ENCODE results near the gene MGRN1.
A peak's percentile ranks its signal among the peaks of the same experiment; 100 is the strongest.

MGRN1 gene

DNA sequence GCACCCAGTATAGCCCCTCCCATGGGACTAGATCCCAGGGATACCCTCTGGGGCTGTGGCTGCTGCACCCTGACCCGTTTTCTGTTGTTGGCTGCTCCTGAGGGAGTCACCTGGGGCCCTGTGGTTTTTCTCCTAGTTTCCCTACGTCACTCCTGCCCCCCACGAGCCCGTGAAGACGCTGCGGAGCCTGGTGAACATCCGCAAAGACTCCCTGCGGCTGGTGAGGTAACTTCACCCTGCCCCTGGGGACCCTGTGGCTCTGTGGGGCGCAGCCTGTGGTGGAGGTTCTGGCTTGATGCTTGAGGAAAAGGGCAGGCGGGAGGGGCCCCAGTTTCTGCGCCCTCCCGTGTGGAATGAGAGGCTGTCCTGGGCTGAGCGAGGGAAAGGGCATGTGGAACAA lies 27.2 kb downstream of the MGRN1 start:
- no peak for DNase-seq (ENCODE audit: low read depth in 1 of 2, low spot score in 1 of 2)

DNA sequence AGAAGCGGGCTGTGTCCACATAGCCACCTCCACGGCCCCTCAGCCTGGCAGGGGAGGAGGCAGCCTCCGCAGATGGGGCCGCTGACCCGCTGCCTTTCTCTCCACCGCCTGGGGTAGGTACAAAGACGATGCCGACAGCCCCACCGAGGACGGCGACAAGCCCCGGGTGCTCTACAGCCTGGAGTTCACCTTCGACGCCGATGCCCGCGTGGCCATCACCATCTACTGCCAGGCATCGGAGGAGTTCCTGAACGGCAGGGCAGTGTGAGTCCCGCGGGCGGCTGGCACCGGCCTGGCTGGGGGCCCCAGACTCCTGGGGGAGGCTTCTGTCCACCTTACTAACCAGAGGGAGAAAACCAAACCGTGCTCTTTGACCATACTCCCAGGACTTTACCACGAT lies 27.9 kb downstream of the MGRN1 start:
- DNase-seq (ENCODE audit: low read depth in 1 of 2, low spot score in 1 of 2) = no peak

DNA sequence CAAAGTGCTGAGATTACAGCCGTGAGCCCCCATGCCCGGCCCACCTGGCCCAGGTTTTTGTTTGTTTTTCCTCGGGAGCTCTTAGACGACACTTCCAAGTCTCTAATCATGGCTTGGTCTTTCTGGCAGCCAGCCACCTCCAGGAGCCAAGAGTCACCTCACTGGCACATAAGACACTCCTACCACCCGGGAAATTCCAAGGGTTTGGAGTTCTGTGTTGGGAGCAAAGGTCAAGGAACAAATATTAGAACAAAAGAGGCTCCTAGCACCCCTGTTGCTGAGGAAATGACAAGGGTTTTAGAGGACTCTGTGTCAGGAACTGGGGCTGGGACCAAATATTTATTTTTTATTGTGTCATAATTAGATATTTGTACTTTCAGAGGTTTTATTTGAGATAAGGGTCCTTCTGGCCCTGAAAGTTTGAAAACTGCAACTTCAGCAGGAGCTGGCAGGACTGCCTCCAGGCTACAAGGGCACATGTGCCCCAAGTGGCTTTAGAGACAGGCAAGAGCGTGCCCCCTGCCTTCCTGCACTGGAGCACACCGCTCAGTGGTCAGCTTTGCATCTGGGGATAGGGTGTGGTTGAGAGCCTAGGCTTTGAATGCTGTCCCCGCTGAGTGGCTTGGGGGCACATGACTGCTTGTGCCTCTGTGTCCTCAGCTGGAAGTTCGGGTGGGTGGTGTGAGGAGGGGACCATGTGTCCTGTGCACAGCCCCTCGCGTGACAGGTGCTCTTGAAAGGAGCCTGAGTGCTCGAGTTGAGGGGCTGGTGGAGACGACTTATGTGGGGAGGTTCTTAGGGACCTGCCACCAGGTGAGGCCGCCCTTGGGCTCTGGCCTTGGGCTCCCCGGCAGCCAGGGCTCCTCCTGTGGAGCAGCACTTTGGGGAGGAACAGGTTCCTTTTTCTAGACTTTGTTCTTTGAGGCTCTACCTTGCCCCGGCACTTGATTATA lies 29.7 kb downstream of the MGRN1 start:
- no peak for DNase-seq (ENCODE audit: low read depth in 1 of 2, low spot score in 1 of 2)

DNA sequence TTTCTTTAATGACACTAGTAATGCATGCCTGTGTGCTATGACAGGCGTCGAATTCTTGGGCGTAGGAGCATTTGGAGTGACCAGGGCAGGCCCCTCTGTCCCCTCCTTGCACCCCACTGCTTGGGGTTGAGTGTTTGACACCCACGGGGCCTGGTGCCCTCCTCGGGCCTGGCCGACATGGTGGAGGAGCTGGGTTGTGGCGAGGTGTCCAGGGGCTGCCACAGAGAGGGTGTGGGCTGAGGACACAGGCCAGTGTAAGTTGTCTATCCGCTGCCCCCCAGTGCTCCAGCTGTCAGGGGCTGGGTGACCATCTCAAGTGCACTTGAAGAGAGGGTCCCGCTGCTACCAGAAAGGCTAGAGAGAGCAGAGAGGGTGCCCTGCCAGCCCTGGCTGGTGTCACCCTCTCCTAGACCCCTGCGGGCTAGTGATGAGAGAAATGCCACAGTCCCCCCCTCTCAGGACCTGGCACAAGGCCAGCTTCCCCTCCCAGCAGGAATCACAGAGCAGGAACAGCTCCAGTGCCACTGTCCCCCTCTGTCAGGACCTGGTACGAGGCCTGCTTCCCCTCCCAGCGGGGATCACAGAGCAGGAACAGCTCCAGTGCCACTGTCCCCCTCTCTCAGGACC lies 30.5 kb downstream of the MGRN1 start:
- DNase-seq (ENCODE audit: low read depth in 1 of 2, low spot score in 1 of 2) = no peak

DNA sequence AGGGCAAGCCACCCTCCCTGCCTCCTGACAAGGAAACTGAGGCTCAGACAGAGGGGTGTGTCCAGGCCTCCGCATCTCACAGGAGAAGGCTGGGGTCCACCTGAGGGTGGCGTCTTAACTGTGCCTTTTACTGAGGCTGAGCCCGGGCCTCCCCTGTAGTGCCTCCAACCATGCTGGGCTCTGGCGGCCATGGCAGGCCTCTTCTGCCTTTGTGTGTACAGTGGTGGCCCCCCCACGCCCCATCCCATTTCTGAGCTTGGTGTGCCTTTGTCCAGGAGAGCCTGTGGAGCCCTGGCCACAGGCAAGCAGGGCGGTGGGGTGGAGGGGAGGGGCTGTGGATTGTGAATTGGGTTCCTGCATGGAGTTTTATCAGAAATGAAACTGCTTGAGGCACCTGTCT lies 31.2 kb downstream of the MGRN1 start:
- no peak for DNase-seq (ENCODE audit: low read depth in 1 of 2, low spot score in 1 of 2)

DNA sequence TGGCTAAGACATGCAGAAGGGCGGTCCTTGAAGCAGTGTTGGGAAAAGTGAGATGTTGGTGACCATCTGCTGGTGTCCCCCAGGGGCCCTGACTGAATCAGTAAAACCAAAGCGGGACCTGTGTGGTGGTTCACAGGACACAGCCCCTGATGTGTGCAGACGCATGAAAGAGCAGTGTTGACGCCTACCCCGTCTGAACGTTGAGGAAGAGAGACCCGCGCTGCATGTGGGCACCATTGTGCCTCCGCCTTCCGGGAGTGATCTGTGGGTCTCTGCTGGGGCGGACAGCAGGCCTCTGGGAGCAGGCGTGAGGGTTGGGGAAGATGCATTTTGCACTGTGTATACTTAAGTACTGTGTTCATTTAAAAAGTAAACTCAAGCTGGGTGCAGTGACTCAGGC lies 31.6 kb downstream of the MGRN1 start:
- DNase-seq (ENCODE audit: low read depth in 1 of 2, low spot score in 1 of 2) = no peak

DNA sequence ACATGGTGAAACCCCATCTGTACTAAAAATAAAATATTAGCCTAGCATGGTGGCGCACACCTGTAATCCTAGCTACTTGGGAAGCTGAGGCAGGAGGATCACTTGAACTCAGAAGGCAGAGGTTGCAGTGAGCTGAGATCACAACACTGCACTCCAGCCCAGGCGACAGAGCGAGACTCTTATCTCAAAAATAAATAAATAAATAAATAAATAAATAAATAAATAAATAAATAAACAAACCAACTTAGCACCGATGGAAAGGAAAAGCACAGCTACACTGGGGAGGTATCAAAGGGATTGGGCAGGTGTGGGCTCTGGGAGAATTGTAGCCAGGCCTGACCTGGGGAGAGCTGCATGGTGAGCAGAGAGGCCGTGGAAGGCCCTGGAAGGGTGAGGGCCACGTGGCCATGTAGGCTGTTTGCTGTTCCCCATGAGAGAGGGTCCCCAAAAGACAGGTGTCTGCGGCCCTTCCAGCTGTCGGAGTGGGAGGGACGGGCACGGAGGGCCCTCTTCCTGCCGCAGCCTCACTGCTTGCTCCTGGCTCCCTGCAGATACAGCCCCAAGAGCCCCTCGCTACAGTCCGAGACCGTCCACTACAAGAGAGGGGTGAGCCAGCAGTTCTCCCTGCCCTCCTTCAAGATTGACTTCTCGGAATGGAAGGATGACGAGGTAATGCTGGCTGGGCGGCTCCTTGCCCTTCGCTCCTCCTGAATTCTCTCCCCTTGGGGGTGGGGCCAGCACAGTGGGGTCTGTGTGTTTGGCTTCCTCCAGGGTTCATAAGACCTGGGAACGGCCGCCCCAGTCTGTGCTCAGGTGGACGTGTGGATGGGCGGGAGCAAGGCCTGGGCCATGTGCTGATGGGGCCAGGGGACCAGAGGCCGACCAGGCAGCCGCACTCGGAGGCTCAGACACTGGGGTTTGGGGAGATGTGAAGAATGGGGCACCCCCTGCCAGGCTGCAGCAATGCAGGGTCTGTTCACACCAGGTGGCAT lies 32.4 kb downstream of the MGRN1 start:
- DNase-seq (ENCODE audit: low read depth in 1 of 2, low spot score in 1 of 2) = no peak

DNA sequence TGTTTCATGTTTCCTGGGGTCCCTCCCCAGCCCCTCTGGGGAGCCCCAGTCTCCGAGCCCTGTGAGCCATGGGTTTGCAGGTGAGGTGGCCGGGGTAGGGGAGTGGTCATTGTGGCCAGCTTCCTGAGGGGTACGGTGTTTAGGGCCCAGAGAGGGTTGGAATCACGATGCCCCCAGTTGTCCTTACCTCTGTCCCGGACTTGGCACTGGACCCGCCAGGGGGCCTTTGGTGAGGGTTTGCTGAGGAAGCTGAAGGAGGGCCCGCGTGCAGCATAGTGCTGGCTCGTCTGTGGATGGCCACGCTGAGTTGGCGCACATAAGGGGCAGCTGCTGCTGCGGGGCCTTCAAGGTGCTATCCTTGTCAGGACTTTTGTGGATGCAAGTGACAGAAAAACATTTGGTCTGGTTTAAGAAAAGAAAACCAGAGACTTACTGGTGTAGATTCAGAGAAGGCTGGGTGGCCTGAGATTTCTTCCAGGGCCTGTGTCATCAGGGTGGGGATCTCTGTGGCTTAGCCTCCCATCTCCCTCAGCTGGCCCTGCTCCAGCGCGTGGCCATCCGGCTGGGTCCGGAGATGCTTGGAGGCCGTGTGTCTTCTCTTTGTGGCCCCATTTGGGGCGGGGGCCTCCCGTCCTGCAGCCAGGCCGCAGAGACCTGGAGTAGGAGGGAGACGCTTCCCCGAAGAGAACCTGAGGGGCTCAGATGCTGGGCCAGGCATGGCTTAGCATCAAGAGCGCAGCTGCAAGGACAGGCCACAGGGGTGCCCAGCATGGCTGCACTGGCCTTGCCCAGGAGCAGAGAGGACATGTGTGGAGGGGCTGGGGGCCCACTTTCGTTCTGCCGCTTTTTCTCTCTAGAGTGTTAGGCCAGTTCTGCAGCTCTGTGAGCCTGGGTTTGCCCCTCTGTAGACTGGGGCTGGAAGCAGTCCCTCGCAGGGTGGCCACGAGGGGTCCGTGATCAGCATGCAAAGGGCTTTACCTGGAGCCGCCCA lies 35.0 kb downstream of the MGRN1 start:
- no peak for DNase-seq (ENCODE audit: low read depth in 1 of 2, low spot score in 1 of 2)

DNA sequence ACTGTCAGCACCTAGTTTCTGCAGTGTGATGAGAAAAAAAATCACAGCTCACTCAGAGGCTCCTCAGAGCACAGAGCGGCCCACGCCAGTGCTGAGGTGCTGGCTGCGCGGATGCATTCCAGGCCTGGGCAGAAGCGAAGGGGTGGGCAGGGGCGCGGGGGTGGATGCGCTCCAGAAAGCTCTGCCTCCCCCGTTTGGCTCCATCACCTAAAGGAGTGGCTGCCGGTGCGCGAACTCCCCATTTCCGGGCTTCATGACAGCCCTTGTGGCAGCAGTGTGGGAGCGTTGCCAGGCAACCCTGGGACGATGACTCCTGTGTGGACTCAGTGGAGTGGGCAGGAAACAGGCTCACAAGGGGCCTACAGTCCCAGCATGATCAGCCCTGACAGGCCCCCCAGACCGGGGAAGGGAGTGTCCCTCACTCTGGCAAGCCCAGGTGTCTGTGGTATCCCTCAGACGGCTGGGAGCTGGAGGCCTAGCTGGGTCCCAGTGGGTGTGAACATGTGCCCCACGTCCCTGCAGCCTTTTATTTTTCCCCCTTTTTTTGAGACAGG lies 35.9 kb downstream of the MGRN1 start:
- DNase-seq (ENCODE audit: low read depth in 1 of 2, low spot score in 1 of 2) = peak in 1 of 2 donors; percentile 50

DNA sequence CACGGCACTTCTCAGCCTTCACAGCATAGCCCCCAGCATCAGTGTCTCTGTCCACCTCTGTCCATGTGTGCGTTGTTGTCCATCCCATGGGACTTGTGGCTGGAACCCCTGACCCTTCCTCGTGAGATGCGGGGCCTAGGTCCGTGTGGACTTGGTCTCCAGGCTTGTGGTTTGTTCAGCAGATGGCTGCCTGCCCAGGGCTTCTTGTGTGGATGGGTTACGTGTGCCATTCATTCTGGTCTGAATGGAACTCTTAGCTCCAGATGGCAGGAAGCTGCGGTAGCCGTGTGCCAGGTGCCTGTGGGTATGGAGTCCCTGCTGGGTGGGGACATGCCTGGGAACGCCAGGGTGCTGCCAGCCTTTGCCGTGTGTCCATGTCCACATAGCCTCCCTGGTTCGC lies 37.0 kb downstream of the MGRN1 start:
- DNase-seq (ENCODE audit: low read depth in 1 of 2, low spot score in 1 of 2) = no peak

DNA sequence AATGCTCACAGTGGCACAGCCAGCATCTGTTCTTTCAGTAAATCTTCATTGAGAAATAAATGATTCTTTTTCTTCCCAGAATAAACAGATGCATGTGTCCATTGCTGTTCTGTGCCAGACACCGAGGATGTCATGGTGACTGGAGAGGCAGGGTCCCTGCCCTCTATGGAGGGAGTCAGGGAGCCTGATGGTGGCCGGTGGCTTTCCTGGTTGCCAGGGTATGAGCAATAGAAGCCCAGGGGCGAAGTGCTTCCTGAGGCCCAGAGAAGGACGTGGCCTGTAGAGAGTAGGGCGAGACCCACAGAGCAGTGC lies 38.8 kb downstream of the MGRN1 start:
- no peak for DNase-seq (ENCODE audit: low read depth in 1 of 2, low spot score in 1 of 2)

DNA sequence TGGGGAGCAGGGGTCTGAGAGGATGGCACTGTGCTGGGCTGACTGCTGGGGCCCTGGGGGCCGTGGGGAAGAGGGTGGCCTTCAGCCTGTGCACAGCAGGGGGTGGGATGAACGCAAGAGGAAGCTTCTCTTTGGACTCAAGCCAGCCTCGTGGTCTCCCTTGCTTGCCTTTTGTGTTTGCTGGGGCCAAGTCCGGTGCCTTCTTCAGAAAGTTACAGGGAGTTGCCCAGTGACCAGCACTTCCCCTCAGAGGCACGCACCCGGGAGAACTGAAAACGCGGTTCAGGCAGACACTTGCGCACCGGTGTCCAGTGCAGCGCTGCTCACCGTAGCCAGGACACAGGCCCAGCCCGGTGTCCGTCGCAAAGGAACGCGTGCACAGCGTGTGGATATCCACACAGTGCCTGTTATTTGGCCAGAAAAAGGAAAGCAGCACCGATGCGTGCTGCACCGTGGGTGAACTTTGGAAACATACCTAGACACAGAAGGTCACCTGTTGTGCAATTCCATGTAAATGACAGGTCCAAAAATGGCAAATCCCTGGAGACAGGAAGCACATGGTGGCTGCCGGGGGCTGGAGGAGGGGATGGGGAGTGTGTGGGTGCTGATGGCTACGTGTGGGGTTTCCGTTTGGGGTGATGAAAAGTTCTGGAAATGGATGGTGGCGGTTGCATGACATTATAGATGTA lies 39.3 kb downstream of the MGRN1 start:
- DNase-seq (ENCODE audit: low read depth in 1 of 2, low spot score in 1 of 2) = no peak

DNA sequence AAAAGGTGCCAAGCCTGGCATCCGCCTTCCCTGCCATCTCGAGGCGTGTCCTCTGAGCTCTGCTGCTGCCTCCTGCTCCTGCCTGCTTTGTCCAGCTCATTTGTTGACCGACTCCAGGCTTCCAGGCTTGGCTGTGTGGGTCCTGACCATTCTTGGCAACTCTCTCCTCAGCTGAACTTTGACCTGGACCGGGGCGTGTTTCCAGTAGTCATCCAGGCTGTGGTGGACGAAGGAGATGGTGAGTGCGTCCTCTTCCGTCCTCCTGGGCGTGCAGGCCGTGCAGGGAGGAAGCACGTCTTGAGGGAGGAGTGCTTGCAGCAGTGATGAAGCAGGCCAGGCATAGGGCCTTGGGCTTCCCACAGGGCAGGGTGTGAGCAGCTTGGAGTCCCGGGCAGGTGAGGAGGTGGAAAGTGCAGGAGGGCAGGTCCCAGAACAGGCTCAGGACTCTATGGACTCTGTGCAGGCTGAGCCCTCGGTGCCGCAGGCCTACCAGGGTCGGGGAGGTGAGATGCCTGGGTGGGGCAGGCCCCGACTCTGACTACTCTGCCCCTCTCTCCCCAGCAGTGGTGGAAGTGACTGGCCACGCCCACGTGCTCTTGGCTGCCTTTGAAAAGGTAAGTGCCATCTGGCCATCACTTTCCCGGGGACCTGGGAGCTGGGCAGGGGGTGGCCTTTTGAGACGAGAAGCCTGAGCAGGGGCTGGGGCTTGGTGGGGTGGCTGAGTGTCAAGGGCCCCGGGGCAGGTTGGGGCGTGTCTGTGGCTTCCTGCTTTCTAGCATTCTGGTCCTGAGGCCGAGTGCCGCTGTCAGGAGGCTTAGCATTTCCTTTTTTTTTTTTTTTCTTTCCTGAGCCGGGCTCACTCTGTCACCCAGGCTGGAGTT lies 40.2 kb downstream of the MGRN1 start:
- DNase-seq (ENCODE audit: low read depth in 1 of 2, low spot score in 1 of 2) = no peak

DNA sequence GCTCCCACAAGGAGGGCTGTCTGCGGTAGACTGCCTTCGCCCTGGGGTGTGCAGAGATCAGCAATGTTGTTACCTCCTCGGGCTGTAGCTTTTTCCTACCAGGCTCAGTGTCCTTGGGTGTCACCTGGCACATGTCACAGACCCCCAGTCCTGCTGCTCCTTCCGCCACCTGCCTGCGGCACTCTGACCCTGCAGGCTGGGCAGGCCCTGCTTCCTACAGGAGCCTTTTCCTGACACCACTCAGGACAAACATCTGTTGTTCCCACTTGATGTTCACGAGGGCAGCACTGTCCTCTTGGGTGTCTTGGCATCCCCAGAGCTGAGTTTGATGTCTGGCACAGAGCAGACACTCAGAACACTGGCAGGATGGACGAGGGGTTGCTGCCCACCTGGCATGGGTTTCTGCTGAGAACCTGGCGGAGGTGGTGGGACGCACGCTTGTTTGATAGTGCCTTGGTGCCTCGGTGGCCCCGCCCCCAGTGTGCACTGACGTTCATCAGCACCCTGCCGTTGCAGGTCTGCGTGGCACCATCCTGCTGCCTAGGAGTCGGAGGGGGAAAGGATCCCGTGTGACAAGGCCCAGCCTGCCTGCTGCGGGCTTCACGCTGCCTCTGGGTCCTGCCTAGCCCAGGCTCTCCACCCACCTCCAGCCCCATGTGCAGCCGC lies 42.0 kb downstream of the MGRN1 start:
- no peak for DNase-seq (ENCODE audit: low read depth in 1 of 2, low spot score in 1 of 2)

DNA sequence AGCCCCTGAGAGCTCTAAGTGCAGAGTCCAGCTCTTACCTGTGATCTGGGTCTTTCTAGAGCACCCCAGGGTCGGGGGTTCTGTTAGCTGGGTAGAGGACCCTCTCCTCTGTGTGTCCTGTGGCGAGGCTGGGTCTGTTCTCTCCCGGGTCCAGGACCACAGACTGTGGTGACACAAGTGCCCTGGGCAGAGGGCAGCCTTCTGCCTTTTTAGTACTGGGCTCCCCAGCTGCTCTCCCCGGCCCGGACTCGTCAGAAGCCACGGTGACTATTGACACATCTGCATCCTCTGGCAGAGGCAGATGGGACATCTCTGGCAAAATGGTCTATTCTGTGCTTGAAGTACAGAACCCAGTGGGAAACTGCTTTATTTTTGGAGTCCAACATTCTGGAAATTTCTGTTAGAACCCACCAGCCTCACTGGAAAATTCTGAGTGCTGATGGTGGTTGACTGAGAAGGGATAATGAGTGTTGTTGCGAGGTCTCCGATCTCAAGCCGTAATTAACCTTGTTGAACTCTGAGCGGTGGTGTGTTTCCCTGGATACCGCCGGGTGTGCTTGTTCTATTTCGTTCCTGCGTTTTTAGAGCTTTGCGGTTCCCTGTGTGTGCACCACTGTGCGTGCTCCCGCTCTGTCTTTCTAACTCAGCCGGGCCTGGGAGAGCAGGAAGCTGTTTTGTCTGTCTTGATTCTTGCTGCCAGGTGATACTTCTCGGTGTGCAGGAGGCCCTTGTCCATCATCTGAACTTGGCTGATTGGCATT lies 42.8 kb downstream of the MGRN1 start:
- DNase-seq (ENCODE audit: low read depth in 1 of 2, low spot score in 1 of 2) = no peak

DNA sequence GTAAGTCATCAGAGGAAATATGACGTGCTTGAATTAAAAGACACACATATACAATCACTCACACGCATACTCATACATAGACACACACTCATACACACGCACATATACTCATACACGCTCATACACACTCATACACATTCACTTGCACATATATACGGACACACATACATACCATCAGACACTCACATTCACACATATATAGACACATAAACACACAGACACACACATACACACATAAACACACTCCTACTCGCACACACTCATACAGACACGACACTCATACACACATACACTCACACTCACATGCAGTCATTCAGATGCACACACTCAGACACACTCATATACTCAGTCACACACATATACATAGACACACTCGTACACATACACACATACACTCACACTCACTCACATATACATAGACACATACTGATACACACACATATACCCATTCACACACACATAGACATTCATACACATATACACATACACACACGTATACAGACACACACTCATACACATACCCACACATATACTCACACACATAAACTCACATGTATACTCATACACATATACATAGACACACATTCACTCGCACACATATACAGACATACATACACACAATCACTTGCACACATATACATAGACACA lies 43.8 kb downstream of the MGRN1 start:
- DNase-seq (ENCODE audit: low read depth in 1 of 2, low spot score in 1 of 2) = no peak

All from stimulated activated CD4-positive, alpha-beta T cell treated with anti-CD3 and anti-CD28 coated beads, Interleukin-15, amount 100 ng/mL, for 1 hour (primary cell).